Measurements from ENCODE around the gene COX5B.

DNA sequence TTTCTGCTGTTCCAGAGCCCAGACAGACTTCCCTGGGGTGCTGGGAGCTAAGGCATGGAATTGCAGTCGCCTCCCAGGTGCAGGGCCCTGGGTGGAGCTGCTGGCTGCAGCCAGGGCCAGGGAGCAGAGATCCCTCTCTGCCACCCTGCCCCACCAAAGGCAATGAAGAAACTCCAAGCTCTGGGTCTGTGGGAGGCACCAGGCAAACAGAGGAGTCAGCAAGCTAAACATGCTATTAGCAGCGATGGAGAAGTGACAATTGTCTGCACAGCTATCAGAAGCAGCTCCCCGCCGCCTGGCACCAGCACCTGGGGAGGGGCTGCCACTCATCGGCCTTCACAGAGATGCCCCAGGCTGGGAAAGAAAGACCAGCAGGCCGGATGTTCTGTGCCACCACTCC, 28.0 kb upstream of the COX5B start:
- TF ChIP-seq POLR2AphosphoS5 (IDR thresholded peaks at IDR 0.05; ENCODE audit: borderline replicate concordance, low read depth, low read length) (no peak), EZH2 (IDR thresholded peaks at IDR 0.05) (no peak), FOXP2 (optimal IDR thresholded peaks at IDR 0.05; ENCODE audit: control extremely low read depth, extremely low read length, insufficient read depth) (no peak)
